Astrocyte of the spinal cord (primary cell): ENCODE measurements around the gene SMC6.

Experiments used
- DNase-seq: peaks from one replicate; pipeline ENCODE4 v3.0.0; 2011; ENCODE audit warnings: low read depth, low spot score
- H3K4me3 ChIP-seq: 2 replicates; pipeline ENCODE4 v1.5.1; 2011; ENCODE audit warnings: low read depth, mild to moderate bottlenecking, low read length, moderate library complexity
- in situ Hi-C: cut with HindIII; loops from 2 replicates; pipeline ENCODE4 v1.10.0; 2017; ENCODE audit warnings: low sequenced_read_pairs
- TF ChIP-seq, protein P1 (sequence below): IDR thresholded peaks from 2 replicates; pipeline ENCODE4 v1.5.1; 2012; ENCODE audit warnings: low read depth, mild to moderate bottlenecking, low read length, inconsistent platforms

The SMC6 gene

DNA sequence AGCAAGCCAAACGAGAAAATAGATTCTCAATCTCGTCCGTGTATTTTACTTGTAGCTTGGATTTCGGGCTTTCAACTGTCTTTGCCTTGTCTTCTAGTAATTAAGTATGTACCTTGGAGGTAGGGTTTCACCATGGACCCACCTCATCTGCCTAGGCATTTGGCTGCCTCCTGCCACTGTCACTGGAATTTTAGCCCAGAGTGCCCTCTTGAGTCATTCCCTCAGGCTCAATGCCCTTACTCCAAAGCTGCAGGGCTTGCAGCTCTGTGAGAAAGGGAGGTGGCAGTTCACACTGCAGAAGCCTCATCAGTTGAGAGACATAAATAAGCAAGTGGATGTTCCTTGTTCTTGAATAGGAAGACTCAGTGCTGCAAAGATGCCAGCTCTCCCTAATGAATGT is 123.5 kb downstream of the SMC6 start:
- in situ Hi-C loops, result no loop called here
- TF ChIP-seq, protein P1, sequence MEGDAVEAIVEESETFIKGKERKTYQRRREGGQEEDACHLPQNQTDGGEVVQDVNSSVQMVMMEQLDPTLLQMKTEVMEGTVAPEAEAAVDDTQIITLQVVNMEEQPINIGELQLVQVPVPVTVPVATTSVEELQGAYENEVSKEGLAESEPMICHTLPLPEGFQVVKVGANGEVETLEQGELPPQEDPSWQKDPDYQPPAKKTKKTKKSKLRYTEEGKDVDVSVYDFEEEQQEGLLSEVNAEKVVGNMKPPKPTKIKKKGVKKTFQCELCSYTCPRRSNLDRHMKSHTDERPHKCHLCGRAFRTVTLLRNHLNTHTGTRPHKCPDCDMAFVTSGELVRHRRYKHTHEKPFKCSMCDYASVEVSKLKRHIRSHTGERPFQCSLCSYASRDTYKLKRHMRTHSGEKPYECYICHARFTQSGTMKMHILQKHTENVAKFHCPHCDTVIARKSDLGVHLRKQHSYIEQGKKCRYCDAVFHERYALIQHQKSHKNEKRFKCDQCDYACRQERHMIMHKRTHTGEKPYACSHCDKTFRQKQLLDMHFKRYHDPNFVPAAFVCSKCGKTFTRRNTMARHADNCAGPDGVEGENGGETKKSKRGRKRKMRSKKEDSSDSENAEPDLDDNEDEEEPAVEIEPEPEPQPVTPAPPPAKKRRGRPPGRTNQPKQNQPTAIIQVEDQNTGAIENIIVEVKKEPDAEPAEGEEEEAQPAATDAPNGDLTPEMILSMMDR, result no peak
- no peak for DNase-seq
- no peak overlapping the region for H3K4me3 ChIP-seq

DNA sequence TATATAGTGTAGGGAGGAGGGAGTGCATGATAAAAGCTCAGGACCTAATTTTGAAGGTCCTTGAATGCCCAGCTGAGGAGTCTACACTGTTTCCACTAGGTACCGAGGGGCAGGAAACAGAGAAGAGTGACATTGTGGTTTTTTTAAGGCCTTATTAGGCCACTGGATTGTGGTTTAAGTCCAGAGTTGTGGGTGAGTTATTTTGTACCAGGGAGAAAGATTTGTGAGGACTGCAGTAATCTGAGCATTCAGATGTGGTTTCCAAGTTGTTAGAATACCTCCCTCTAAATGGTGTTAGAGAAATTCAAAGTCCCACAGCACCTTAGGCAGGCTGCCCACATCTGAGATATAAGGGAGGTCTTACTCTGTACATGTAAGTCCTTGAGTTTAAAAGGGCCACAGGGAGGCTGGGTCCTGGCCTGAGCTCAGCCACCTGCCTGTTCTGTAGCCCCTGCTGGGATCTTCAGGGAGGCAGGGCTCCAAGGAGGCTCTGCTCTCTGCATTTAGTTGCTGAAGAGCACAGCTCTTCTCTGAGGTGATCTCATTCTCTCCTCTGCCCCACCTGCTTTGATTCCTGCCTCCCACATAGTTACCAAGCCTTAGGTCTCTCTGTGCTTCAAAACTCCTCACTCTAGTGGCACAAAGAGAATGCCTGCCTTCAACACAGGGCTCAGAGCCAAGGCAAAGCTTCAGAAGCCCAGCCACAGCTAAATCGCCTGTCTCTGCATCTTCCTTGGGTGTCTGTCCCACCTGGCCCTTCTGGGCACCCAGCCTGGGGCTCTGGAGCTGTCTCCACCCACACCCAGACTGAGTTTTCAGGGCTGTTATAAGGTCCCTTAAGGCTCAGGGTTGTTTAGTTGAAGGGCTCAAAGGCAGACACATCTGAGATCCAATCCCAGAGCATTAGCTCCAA is 125.0 kb downstream of the SMC6 start:
- TF ChIP-seq, protein P1, result no peak

DNA sequence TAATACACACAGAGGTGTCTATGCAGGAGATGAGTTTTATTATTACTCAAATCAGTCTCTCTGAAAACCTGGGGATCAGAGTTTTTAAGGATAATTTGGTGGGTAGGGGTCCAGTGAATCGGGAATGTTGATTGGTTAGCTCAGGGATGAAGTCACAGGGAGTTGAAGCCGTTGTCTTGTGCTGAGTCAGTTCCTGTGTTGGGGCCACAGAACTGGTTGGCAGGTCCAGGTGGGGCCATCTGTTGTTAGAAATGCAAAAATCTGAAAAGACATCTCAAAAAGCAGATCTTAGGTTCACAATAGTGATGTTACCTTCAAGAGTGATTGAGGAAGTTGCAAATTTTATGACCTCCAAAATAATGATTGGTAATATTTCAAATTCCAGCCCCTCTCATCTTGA is 126.2 kb downstream of the SMC6 start:
- no peak overlapping the region for H3K4me3 ChIP-seq
- in situ Hi-C loops, result no loop called here
- no peak for DNase-seq
- TF ChIP-seq, protein P1, result no peak

More for the DNA sequence above, 125.0 kb downstream of the SMC6 start:
- DNase-seq, result peak; percentile 78
- in situ Hi-C loops, result no loop called here
- no peak overlapping the region for H3K4me3 ChIP-seq

DNA sequence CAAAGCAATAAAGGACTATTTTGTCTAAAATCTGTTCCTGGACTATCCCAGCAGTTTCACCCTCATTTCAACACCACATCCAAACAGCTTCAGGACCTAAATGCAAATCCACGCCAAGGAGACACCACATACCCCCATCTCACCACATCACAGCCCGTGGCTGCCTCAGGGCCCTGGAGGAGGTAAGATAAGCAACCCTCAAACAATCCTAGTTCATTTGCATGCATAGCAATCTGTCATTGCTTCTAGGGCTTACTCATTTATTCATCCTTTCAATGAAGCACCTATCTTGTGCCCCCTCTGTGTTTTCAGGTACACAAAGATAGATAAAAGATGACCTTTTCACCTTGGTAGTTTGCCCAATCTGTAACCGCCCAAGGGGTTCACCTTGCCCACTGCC is 126.6 kb downstream of the SMC6 start:
- no peak for DNase-seq
- in situ Hi-C loops, result no loop called here
- TF ChIP-seq, protein P1, result no peak
- H3K4me3 ChIP-seq, result no peak overlapping the region

DNA sequence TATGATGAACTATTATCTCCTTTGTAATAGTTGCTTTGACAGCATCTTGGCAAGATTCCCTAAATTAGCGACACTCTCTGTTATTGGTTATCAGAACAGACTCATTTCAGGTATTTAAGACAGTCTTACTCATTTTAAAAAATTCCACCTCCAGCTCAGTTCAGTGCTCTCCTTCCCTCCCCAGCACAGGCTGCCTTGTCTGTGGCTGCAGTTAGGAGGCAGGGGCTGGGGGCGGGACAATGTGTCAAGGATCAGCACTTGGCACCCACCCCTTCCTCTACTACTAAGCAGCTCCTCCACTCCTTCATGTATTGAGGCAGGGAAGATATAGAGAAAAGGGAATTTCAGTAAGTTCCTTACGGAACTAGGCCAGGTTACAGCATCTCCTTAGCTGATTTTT is 128.2 kb downstream of the SMC6 start:
- in situ Hi-C loops, result no loop called here
- DNase-seq, result no peak
- no peak overlapping the region for H3K4me3 ChIP-seq
- TF ChIP-seq, protein P1, result no peak

DNA sequence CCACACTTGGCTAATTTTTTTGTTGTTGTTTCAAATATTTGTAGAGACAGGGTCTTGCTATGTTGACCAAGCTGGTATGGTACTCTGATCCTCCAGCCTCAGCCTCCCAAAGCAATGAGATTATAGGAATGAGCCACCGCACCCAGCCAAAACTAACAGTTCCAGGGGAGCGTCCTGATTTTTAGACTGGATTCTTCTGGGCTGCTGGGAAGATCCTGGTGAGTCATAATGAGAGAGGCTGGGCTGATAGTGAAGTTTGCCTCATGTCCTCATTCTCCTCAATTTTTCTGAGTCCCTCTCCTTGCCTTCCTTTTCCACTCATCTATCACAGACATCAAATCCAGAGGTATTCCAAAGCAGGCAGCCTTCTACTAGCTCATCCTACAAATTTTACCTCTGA is 131.8 kb downstream of the SMC6 start:
- in situ Hi-C loops, result no loop called here
- peak; percentile 28 for DNase-seq
- TF ChIP-seq, protein P1, result no peak
- H3K4me3 ChIP-seq, result no peak overlapping the region
